Progenitor cell of endocrine pancreas (in vitro differentiated cells): Measurements from ENCODE around the gene SUPT20H. TPM values are rescaled to one million over a fixed set of nuclear protein-coding genes. Genes with fewer than 3 reads are reported as not detected.

Experiments
- DNase-seq: peaks from one replicate; pipeline ENCODE4 v3.0.0; 2021; ENCODE audit warnings: low spot score; ENCODE audit not compliant: unreplicated experiment
- H3K27ac Mint-ChIP-seq: 2 replicates; pipeline ENCODE4 v1.8.0; 2021; ENCODE audit warnings: mild to moderate bottlenecking, moderate library complexity, mixed read lengths
- H3K27me3 Mint-ChIP-seq: 2 replicates; pipeline ENCODE4 v1.8.0; 2021; ENCODE audit warnings: mixed read lengths
- H3K36me3 Mint-ChIP-seq: 2 replicates; pipeline ENCODE4 v1.8.0; 2022; ENCODE audit warnings: mixed read lengths; ENCODE audit not compliant: insufficient read depth
- H3K4me1 Mint-ChIP-seq: 2 replicates; pipeline ENCODE4 v1.8.0; 2021; ENCODE audit warnings: low read depth, mixed read lengths
- H3K4me3 Mint-ChIP-seq: 2 replicates; pipeline ENCODE4 v1.8.0; 2021; ENCODE audit warnings: low read depth, mild to moderate bottlenecking, moderate library complexity, mixed read lengths
- H3K9me3 Mint-ChIP-seq: 2 replicates; pipeline ENCODE4 v1.8.0; 2021; ENCODE audit warnings: low read depth, mixed read lengths
- total RNA-seq: library from RNA; stranded (reverse); gene quantifications from 2 replicates; pipeline ENCODE4 v1.2.1, GENCODE V29; 2021
- TF ChIP-seq, protein P1 (sequence below): fragments of 200-600 bp; sonication (generic); IDR thresholded peaks from one replicate; pipeline ENCODE4 v1.5.0; 2021; ENCODE audit warnings: antibody characterized with exemption, mild to moderate bottlenecking; ENCODE audit not compliant: unreplicated experiment

SUPT20H gene
- total RNA-seq, 1 donor from 2014 or later = 116 TPM

DNA sequence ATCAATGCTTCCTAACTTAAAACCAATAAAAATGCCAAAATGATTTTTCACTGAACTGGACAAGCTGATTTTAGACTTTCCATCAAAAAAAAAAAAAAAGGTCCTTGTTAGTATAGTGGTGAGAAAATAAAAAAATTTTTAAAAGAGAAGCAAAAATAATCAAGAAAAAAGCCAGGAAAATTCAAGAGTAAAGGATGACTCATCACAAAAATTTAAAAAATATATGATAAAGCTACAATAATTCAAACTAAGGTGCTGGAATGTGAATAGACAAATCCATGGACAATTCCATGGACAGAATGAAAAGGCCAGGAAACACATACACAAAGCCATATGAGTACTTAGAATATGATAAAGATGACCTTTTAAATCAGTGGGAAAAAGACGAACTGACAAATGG, 86.5 kb downstream of the SUPT20H start:
- Mint-ChIP-seq H3K4me3 (no peak overlapping the region), H3K27me3 (no peaks in the 10 kb centered on the region), H3K9me3 (peaks cover 8% of the 10 kb centered on the region), H3K4me1 (no peaks in the 10 kb centered on the region), H3K27ac (no peak overlapping the region), H3K36me3 (peaks cover 38% of the 10 kb centered on the region)
- no peak for DNase-seq
- TF ChIP-seq, protein P1, sequence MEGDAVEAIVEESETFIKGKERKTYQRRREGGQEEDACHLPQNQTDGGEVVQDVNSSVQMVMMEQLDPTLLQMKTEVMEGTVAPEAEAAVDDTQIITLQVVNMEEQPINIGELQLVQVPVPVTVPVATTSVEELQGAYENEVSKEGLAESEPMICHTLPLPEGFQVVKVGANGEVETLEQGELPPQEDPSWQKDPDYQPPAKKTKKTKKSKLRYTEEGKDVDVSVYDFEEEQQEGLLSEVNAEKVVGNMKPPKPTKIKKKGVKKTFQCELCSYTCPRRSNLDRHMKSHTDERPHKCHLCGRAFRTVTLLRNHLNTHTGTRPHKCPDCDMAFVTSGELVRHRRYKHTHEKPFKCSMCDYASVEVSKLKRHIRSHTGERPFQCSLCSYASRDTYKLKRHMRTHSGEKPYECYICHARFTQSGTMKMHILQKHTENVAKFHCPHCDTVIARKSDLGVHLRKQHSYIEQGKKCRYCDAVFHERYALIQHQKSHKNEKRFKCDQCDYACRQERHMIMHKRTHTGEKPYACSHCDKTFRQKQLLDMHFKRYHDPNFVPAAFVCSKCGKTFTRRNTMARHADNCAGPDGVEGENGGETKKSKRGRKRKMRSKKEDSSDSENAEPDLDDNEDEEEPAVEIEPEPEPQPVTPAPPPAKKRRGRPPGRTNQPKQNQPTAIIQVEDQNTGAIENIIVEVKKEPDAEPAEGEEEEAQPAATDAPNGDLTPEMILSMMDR = no peak

DNA sequence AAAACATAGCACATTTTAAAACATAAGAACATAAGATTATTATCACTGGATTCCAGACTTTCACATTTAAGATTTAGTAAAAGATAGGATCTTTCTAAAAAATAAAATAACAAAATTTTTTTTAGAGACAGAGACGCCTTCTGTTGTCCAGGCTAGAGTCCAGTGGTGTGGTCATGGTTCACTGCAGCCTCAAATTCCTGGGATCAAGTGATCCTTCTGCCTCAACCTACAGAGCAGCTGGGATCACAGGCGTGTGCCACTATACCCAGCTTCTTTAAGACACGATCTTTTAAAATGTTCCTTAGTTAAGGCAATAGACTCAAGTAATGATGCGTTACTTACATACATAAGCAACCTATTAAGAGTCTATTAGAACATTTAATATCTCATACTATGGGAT, 93.1 kb downstream of the SUPT20H start:
- Mint-ChIP-seq H3K4me3 (no peak overlapping the region), H3K4me1 (no peaks in the 10 kb centered on the region), H3K27me3 (no peaks in the 10 kb centered on the region), H3K27ac (no peak overlapping the region), H3K36me3 (peaks cover 23% of the 10 kb centered on the region), H3K9me3 (no peaks in the 10 kb centered on the region)
- no peak for DNase-seq
- TF ChIP-seq, protein P1 = no peak

DNA sequence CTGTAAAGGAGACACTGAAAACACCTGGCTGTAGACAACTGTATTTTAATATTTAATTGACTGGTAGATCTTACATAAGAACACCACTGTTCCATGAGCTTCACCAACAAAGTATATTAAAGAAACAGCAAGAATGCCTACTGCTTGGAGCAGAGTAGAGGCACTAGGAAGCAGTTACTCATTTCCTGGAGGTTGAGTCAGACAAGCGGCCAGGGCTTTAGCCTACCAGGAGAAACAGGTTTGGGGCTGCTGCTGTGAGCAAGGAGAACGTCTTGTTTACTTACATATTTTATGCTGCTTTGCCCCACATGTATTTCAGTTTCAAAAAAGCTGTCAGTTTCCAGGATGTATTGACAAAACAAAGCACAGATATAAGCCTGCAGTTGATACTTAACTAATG, 93.7 kb downstream of the SUPT20H start:
- no peak overlapping the region for H3K4me3 Mint-ChIP-seq
- peaks cover 19% of the 10 kb centered on the region for H3K36me3 Mint-ChIP-seq
- H3K9me3 Mint-ChIP-seq = no peaks in the 10 kb centered on the region
- H3K4me1 Mint-ChIP-seq = no peaks in the 10 kb centered on the region
- no peak overlapping the region for H3K27ac Mint-ChIP-seq
- DNase-seq = no peak
- TF ChIP-seq, protein P1 = no peak
- H3K27me3 Mint-ChIP-seq = no peaks in the 10 kb centered on the region

DNA sequence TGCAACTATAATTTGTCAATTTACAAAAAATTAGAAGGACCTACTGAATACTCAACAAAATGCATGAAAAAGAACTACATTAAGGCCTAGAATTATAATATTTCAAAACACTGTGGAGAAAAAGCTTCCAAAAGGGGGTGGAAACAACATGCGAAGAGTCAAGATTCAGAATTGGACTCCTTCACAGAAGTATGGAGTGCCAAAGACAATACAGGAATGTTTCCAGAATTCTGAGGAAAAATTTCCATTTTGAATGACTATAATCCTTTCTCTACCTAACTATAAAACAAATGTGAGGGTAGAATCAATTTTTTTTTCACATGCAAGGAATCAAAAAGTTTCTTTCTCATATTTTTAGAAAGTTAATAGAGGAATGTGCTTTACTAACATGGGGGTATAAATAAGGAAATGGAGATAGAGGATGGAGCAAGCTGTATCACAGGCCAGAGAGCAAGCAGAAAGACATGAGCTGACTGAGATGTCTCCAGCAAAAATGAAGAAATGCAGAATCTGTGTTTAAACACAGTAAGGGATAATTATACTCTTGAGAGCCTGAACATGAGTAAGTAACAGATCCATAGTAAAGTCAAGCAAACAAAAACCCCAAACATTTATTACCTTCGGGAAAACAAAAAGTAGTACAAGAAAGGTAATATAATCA, 99.9 kb downstream of the SUPT20H start:
- Mint-ChIP-seq H3K4me3 (no peak overlapping the region), H3K36me3 (peaks cover 20% of the 10 kb centered on the region), H3K9me3 (no peaks in the 10 kb centered on the region), H3K27ac (no peak overlapping the region), H3K4me1 (no peaks in the 10 kb centered on the region), H3K27me3 (no peaks in the 10 kb centered on the region)
- TF ChIP-seq, protein P1 = no peak
- no peak for DNase-seq

Other genes starting within 250 kb of the SUPT20H start
- gene RFXAP, start 240.5 kb downstream of the SUPT20H start, total RNA-seq = 11.7 and 13.3 TPM in 2 replicates
- 10.5 and 11.1 TPM in 2 replicates for gene SMAD9, start 139.4 kb downstream of the SUPT20H start, total RNA-seq
- gene ALG5, start 60.3 kb downstream of the SUPT20H start, total RNA-seq = 29.2 and 34.6 TPM in 2 replicates
- gene EXOSC8, start 58.9 kb downstream of the SUPT20H start, total RNA-seq = 65.6 and 75.0 TPM in 2 replicates
- not detected in 2 replicates for gene CSNK1A1L, start 46.0 kb upstream of the SUPT20H start, total RNA-seq